ENCODE results near the gene KLF4. TPM values are rescaled to one million over a fixed set of nuclear protein-coding genes. Genes with fewer than 3 reads are reported as not detected.

KLF4 gene
- total RNA-seq, 2 experiments from 2014 or later = 0.75 to 1.3 TPM

Other genes with a start within 250 kb of the KLF4 start
- gene RAD23B, start 206.5 kb downstream of the KLF4 start, total RNA-seq = 100 to 1,000 TPM; 111 TPM